ENCODE measurements around the gene SWAP70. TPM values are rescaled to one million over a fixed set of nuclear protein-coding genes. Genes with fewer than 3 reads are reported as not detected.

The SWAP70 gene
- total RNA-seq, 1 donor from 2014 or later: 39.7 TPM

GRCh38 chr11:9799886-9800285 is 136.0 kb downstream of the SWAP70 start:
- DNase-seq (ENCODE audit: extremely low spot score, unreplicated experiment): no peak
- Mint-ChIP-seq H3K36me3 (ENCODE audit: unreplicated experiment) (peaks cover 12% of the 10 kb centered on the region), H3K27ac (ENCODE audit: unreplicated experiment) (no peak overlapping the region), H3K9me3 (ENCODE audit: unreplicated experiment) (no peaks in the 10 kb centered on the region), H3K27me3 (ENCODE audit: unreplicated experiment) (no peaks in the 10 kb centered on the region), H3K4me3 (ENCODE audit: unreplicated experiment) (no peak overlapping the region), H3K4me1 (ENCODE audit: unreplicated experiment) (peaks cover 54% of the 10 kb centered on the region)
- TF ChIP-seq CTCF (IDR thresholded peaks at IDR 0.05): no peak

GRCh38 chr11:9802291-9802861 is 138.5 kb downstream of the SWAP70 start:
- peaks cover 29% of the 10 kb centered on the region for H3K36me3 Mint-ChIP-seq (ENCODE audit: unreplicated experiment)

More at GRCh38 chr11:9802291-9802861, 138.5 kb downstream of the SWAP70 start:
- DNase-seq (ENCODE audit: extremely low spot score, unreplicated experiment): no peak
- TF ChIP-seq CTCF (IDR thresholded peaks at IDR 0.05): no peak
- H3K4me1 Mint-ChIP-seq (ENCODE audit: unreplicated experiment): peaks cover 52% of the 10 kb centered on the region
- H3K4me3 Mint-ChIP-seq (ENCODE audit: unreplicated experiment): no peak overlapping the region
- no peaks in the 10 kb centered on the region for H3K27me3 Mint-ChIP-seq (ENCODE audit: unreplicated experiment)
- no peaks in the 10 kb centered on the region for H3K9me3 Mint-ChIP-seq (ENCODE audit: unreplicated experiment)
- peak overlapping the region; percentile 71 for H3K27ac Mint-ChIP-seq (ENCODE audit: unreplicated experiment)

Other genes starting within 250 kb of the SWAP70 start
- gene ZNF143, start 203.1 kb upstream of the SWAP70 start, total RNA-seq: 22.1 and 26.8 TPM in 2 replicates
- 77.8 and 111 TPM in 2 replicates for gene WEE1, start 90.4 kb upstream of the SWAP70 start, total RNA-seq